Measurements from ENCODE around the gene PDE4D.

DNA sequence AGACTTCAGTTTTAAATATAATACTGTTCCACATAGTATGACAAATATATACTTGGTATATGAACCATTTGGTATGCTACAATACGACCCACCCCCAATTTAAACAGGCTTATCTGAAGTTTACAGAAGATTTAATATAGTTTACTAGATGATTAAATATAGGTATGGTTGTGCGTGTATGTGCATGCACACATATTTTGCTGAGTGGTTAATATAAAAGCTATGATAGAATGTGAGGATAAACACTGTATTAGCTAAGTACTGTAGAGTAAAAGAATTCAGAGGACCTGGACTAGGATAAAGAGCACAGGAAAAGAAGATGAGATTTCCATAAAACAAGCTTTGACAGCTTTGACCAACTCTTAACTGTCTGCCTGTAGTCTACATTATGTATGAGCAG, 356.7 kb downstream of the PDE4D start:
- TF ChIP-seq ZNF274 (IDR thresholded peaks at IDR 0.05; ENCODE audit: low read depth, low read length) = no peak
- TF ChIP-seq SUZ12 (IDR thresholded peaks at IDR 0.05; ENCODE audit: extremely low read depth, insufficient read depth, insufficient read length) = no peak
- no peak for TF ChIP-seq YY1 (IDR thresholded peaks at IDR 0.05; ENCODE audit: insufficient read depth, insufficient read length)

All from NT2/D1 (cell line).